HCT116 (cell line): ENCODE measurements around the gene SOX6. TPM values are rescaled to one million over a fixed set of nuclear protein-coding genes. Genes with fewer than 3 reads are reported as not detected.

Experiments
- ATAC-seq: fragments of 200-7000 bp; cut with Tn5 transposase; 2 replicates; pipeline ENCODE4 v1.9.1; 2020; ENCODE audit warnings: mild to moderate bottlenecking, moderate library complexity
- BruUV-seq: library from RNA; stranded (reverse); fragments of 400-500 nt; replicated peaks from 2 replicates; lab custom pipeline; 2021; lab: Mats Ljungman, UMichigan
- CTCF ChIA-PET: fragments of 300-600 bp; sonication (Branson Sonifier 250); formaldehyde crosslinking; loops from one replicate; lab custom pipeline; 2021; ENCODE audit warnings: antibody characterized with exemption; lab: Charles Lee
- POLR2A ChIA-PET: fragments of 300-600, 350-600 bp; sonication (Branson Sonifier 250); formaldehyde crosslinking; loops from one replicate; lab custom pipeline; 2021; ENCODE audit warnings: antibody characterized with exemption; lab: Charles Lee
- RAD21 ChIA-PET, 2 experiments: fragments of 300-600 bp; sonication (Branson Sonifier 250); formaldehyde crosslinking; loops; one replicate each; lab custom pipeline; 2023; ENCODE audit warnings: low total read pairs in 2 of 2; ENCODE audit not compliant: uncharacterized antibody in 2 of 2, unreplicated experiment in 2 of 2, low non-redundant PET in 1 of 2; lab: Charles Lee
- DNase-seq: peaks from one replicate; pipeline ENCODE4 v3.0.0-alpha.2; 2010; ENCODE audit warnings: low read depth, low spot score
- H2AFZ ChIP-seq: fragments of 200-600 bp; shearing (Covaris generic), sonication (generic); 2 replicates; pipeline ENCODE4 v1.6.1; 2017; ENCODE audit warnings: low read depth, mixed run types, mixed read lengths, antibody characterized with exemption, low read length; ENCODE audit not compliant: poor library complexity, severe bottlenecking
- H3K27ac ChIP-seq: 2 replicates; pipeline ENCODE4 v1.5.1; 2012; ENCODE audit warnings: low read depth, low read length
- H3K27me3 ChIP-seq: fragments of 200-600 bp; sonication (generic); 2 replicates; pipeline ENCODE4 v1.6.1; 2016; ENCODE audit warnings: mixed run types, low read length, mixed read lengths; ENCODE audit not compliant: insufficient read depth
- H3K36me3 ChIP-seq, 2 experiments: fragments of 200-500 bp in 1 of 2; fragments of 200-600 bp in 1 of 2; sonication (Bioruptor generic) in 1 of 2; sonication (generic) in 1 of 2; 2 replicates each; pipeline versions ENCODE4 v1.5.1 to v1.6.1; 2014 to 2016; ENCODE audit warnings: low read length in 2 of 2, inconsistent platforms in 1 of 2, mixed read lengths in 1 of 2, mixed run types in 1 of 2; ENCODE audit not compliant: insufficient read depth in 2 of 2, control insufficient read depth in 1 of 2
- H3K4me1 ChIP-seq, 2 experiments: fragments of 200-600 bp in 1 of 2; sonication (generic) in 1 of 2; 2 replicates each; pipeline versions ENCODE4 v1.5.1 to v1.6.1; 2012 to 2017; ENCODE audit warnings: low read length in 2 of 2, inconsistent platforms in 1 of 2, mild to moderate bottlenecking in 1 of 2, mixed read lengths in 1 of 2, mixed run types in 1 of 2, moderate library complexity in 1 of 2; ENCODE audit not compliant: insufficient read depth in 2 of 2, control insufficient read depth in 1 of 2
- H3K4me2 ChIP-seq: fragments of 200-600 bp; sonication (generic); 2 replicates; pipeline ENCODE4 v1.6.1; 2017; ENCODE audit warnings: mixed run types, low read length, mixed read lengths
- H3K4me3 ChIP-seq, 2 experiments: fragments of 200-600 bp in 1 of 2; sonication (generic) in 1 of 2; replicated peaks in 1 of 2; 2 replicates each; pipeline ENCODE4 v1.5.1; 2011 to 2016; ENCODE audit warnings: low read length in 2 of 2, control low read depth in 1 of 2, low read depth in 1 of 2, mild to moderate bottlenecking in 1 of 2, mixed read lengths in 1 of 2, mixed run types in 1 of 2
- H3K79me2 ChIP-seq: fragments of 200-600 bp; sonication (generic); 2 replicates; pipeline ENCODE4 v1.6.1; 2017; ENCODE audit warnings: mild to moderate bottlenecking, mixed run types, low read length, moderate library complexity, mixed read lengths; ENCODE audit not compliant: insufficient read depth
- H3K9ac ChIP-seq: fragments of 200-600 bp; sonication (generic); 2 replicates; pipeline ENCODE4 v1.6.1; 2016; ENCODE audit warnings: low read length, mixed read lengths
- H3K9me2 ChIP-seq: fragments of 200-600 bp; sonication (generic), shearing (Covaris generic); 2 replicates; pipeline ENCODE4 v1.6.1; 2017; ENCODE audit warnings: mixed run types, mild to moderate bottlenecking, moderate library complexity; ENCODE audit not compliant: insufficient read depth
- H3K9me3 ChIP-seq, 2 experiments: fragments of 200-500 bp in 1 of 2; fragments of 200-600 bp in 1 of 2; sonication (Bioruptor generic) in 1 of 2; sonication (generic) in 1 of 2; 2 replicates each; pipeline ENCODE4 v1.6.1; 2014 to 2017; ENCODE audit warnings: low read length in 2 of 2, mixed read lengths in 2 of 2, inconsistent platforms in 1 of 2, low read depth in 1 of 2, mild to moderate bottlenecking in 1 of 2, mixed run types in 1 of 2, moderate library complexity in 1 of 2; ENCODE audit not compliant: control insufficient read depth in 1 of 2, insufficient read depth in 1 of 2
- H4K20me1 ChIP-seq: fragments of 200-600 bp; sonication (generic), shearing (Covaris generic); 2 replicates; pipeline ENCODE4 v1.6.1; 2017; ENCODE audit warnings: mixed run types, mild to moderate bottlenecking, moderate library complexity; ENCODE audit not compliant: insufficient read depth
- CBX3 ChIP-seq: IDR thresholded peaks from 2 replicates; pipeline ENCODE4 v1.6.1; 2012; ENCODE audit warnings: low read depth
- EGR1 ChIP-seq: IDR thresholded peaks from 2 replicates; pipeline ENCODE4 v1.6.1; 2012; ENCODE audit warnings: low read depth
- EZH2 ChIP-seq: fragments of 200-600 bp; sonication (generic); IDR thresholded peaks from 2 replicates; pipeline ENCODE4 v1.6.1; 2017; ENCODE audit warnings: antibody characterized with exemption, mixed run types
- EZH2phosphoT487 ChIP-seq: fragments of 200-600 bp; IDR thresholded peaks from 2 replicates; pipeline ENCODE4 v1.6.1; 2018; ENCODE audit warnings: antibody characterized with exemption, borderline replicate concordance
- FOSL1 ChIP-seq: IDR thresholded peaks from 2 replicates; pipeline ENCODE4 v1.6.1; 2012; ENCODE audit warnings: low read depth
- JUND ChIP-seq: IDR thresholded peaks from 2 replicates; pipeline ENCODE4 v1.6.1; 2012
- MAX ChIP-seq: IDR thresholded peaks from 2 replicates; pipeline ENCODE4 v1.6.1; 2012
- POLR2A ChIP-seq: IDR thresholded peaks from 2 replicates; pipeline ENCODE4 v1.7.0; 2011; ENCODE audit warnings: borderline replicate concordance; ENCODE audit not compliant: insufficient read depth, insufficient read length; ENCODE audit errors: extremely low read depth
- POLR2AphosphoS5 ChIP-seq: IDR thresholded peaks from 2 replicates; pipeline ENCODE4 v1.6.1; 2011; ENCODE audit warnings: mild to moderate bottlenecking, low read depth, low read length, moderate library complexity
- RAD21 ChIP-seq: IDR thresholded peaks from 2 replicates; pipeline ENCODE4 v1.6.1; 2012; ENCODE audit warnings: low read depth, mild to moderate bottlenecking
- REST ChIP-seq: IDR thresholded peaks from 2 replicates; pipeline ENCODE4 v1.6.1; 2012; ENCODE audit warnings: low read depth
- SIN3A ChIP-seq: IDR thresholded peaks from 2 replicates; pipeline ENCODE4 v1.6.1; 2012; ENCODE audit warnings: low read depth
- SRF ChIP-seq: IDR thresholded peaks from 2 replicates; pipeline ENCODE4 v1.6.1; 2012; ENCODE audit warnings: low read depth
- intact Hi-C: fragments of 100-400 bp; cut with micrococcal nuclease; formaldehyde crosslinking; loops from 2 replicates; pipeline ENCODE4 v1.10.0; 2022
- total RNA-seq: library from RNA; stranded (reverse); gene quantifications from one replicate; pipeline ENCODE4 v1.2.1, GENCODE V29; 2021; ENCODE audit not compliant: unreplicated experiment

SOX6 gene
- total RNA-seq, 1 experiment from 2014 or later = 0.81 TPM

GRCh38 chr11:15963266-15963665, 393.1 kb downstream of the SOX6 start:
- Histone ChIP-seq H3K4me3 (no peak overlapping the region), H3K36me3 (no peaks in the 10 kb centered on the region), H3K4me1 (peaks cover 0 to 2% of the 10 kb centered on the region in 2 experiments; a peak in 1 of 4 replicates), H2AFZ (no peak overlapping the region), H3K27ac (no peak overlapping the region), H4K20me1 (no peaks in the 10 kb centered on the region), H3K79me2 (no peaks in the 10 kb centered on the region), H3K9ac (no peak overlapping the region), H3K9me2 (no peaks in the 10 kb centered on the region), H3K4me2 (no peak overlapping the region), H3K27me3 (no peaks in the 10 kb centered on the region), H3K9me3 (no peaks in the 10 kb centered on the region)
- ChIA-PET RAD21 (no interaction called here), POLR2A (no interaction called here), CTCF (no interaction called here)
- intact Hi-C loops = no loop called here
- TF ChIP-seq POLR2A = no peak
- ATAC-seq (no peak), DNase-seq (no peak)
- BruUV-seq = no TSS peak

- Histone ChIP-seq H3K27me3 (no peaks in the 10 kb centered on the region), H2AFZ (no peak overlapping the region), H3K4me3 (no peak overlapping the region), H3K27ac (no peak overlapping the region), H3K9ac (no peak overlapping the region), H3K9me2 (no peaks in the 10 kb centered on the region), H3K4me2 (no peak overlapping the region), H3K9me3 (no peaks in the 10 kb centered on the region), H3K79me2 (no peaks in the 10 kb centered on the region), H4K20me1 (no peaks in the 10 kb centered on the region), H3K36me3 (no peaks in the 10 kb centered on the region), H3K4me1 (no peaks in the 10 kb centered on the region)
- ChIA-PET POLR2A (no interaction called here), RAD21 (no interaction called here), CTCF (no interaction called here)
- intact Hi-C loops = no loop called here
- no peak for ATAC-seq
- BruUV-seq = no TSS peak
- no peak for TF ChIP-seq EZH2phosphoT487
- no peak for TF ChIP-seq SIN3A
- TF ChIP-seq RAD21 = no peak
- DNase-seq = no peak
These were observed 397.4 kb downstream of the SOX6 start for GRCh38 chr11:15958910-15959309.

- Histone ChIP-seq H3K9ac (no peak overlapping the region), H3K27ac (no peak overlapping the region), H3K9me3 (no peaks in the 10 kb centered on the region), H3K9me2 (no peaks in the 10 kb centered on the region), H3K4me1 (no peaks in the 10 kb centered on the region), H3K27me3 (no peaks in the 10 kb centered on the region; the same call in 1 of the 2 replicates), H3K79me2 (no peaks in the 10 kb centered on the region), H2AFZ (no peak overlapping the region), H3K4me2 (no peak overlapping the region), H3K4me3 (no peak overlapping the region), H3K36me3 (no peaks in the 10 kb centered on the region), H4K20me1 (no peaks in the 10 kb centered on the region)
- ChIA-PET CTCF (no interaction called here), POLR2A (no interaction called here), RAD21 (no interaction called here)
- intact Hi-C loops = no loop called here
- DNase-seq = no peak
- no TSS peak for BruUV-seq
- ATAC-seq = no peak
- no peak for TF ChIP-seq MAX
- TF ChIP-seq POLR2AphosphoS5 = no peak
- no peak for TF ChIP-seq POLR2A
- no peak for TF ChIP-seq EGR1
- no peak for TF ChIP-seq SRF
- TF ChIP-seq EZH2phosphoT487 = no peak
- TF ChIP-seq FOSL1 = no peak
- no peak for TF ChIP-seq JUND
- no peak for TF ChIP-seq SIN3A
- TF ChIP-seq CBX3 = no peak
- no peak for TF ChIP-seq REST
- no peak for TF ChIP-seq EZH2
These were observed 399.1 kb downstream of the SOX6 start for GRCh38 chr11:15957234-15957633.
